Natural killer cell (primary cell): ENCODE data around the gene NPAS3. TPM values are rescaled to one million over a fixed set of nuclear protein-coding genes. Genes with fewer than 3 reads are reported as not detected.

Source experiments
- ATAC-seq, 3 donors: fragments of 150-1000 bp in 2 of 3; fragments of 200-7000 bp in 1 of 3; cut with Tn5 transposase; 1 replicate in 1 of 3; 2 replicates in 2 of 3; pipeline ENCODE4 v1.10.0; 2021; ENCODE audit warnings: mild to moderate bottlenecking in 2 of 3, moderate library complexity in 2 of 3
- DNase-seq, 2 donors: peaks; one replicate each; pipeline versions ENCODE4 v3.0.0 to v3.0.0-alpha.2; 2013 to 2021; ENCODE audit warnings: mixed read lengths in 1 of 2
- H3K27ac ChIP-seq: one replicate; pipeline ENCODE4 v1.5.1; 2013; ENCODE audit warnings: mild to moderate bottlenecking, low read length
- H3K27me3 ChIP-seq: one replicate; pipeline ENCODE4 v1.6.1; 2013; ENCODE audit warnings: low read length; ENCODE audit not compliant: control insufficient read depth, insufficient read depth
- H3K36me3 ChIP-seq: one replicate; pipeline ENCODE4 v1.6.1; 2013; ENCODE audit warnings: low read length; ENCODE audit not compliant: control insufficient read depth, insufficient read depth
- H3K4me1 ChIP-seq: one replicate; pipeline ENCODE4 v1.6.1; 2013; ENCODE audit warnings: low read length; ENCODE audit not compliant: control insufficient read depth, insufficient read depth
- H3K4me3 ChIP-seq: one replicate; pipeline ENCODE4 v1.5.1; 2013; ENCODE audit warnings: low read length
- H3K9me3 ChIP-seq: one replicate; pipeline ENCODE4 v1.6.1; 2013; ENCODE audit warnings: low read length; ENCODE audit not compliant: control insufficient read depth, insufficient read depth
- H3K27ac Mint-ChIP-seq, 2 donors: one replicate each; pipeline ENCODE4 v1.8.0; 2022; ENCODE audit warnings: mild to moderate bottlenecking in 2 of 2, mixed read lengths in 2 of 2, moderate library complexity in 1 of 2
- H3K27me3 Mint-ChIP-seq, 2 donors: one replicate each; pipeline ENCODE4 v1.8.0; 2022; ENCODE audit warnings: low read depth in 2 of 2, mixed read lengths in 2 of 2
- H3K36me3 Mint-ChIP-seq: one replicate; pipeline ENCODE4 v1.8.0; 2022; ENCODE audit warnings: mixed read lengths
- H3K4me1 Mint-ChIP-seq, 2 donors: one replicate each; pipeline ENCODE4 v1.8.0; 2022; ENCODE audit warnings: mixed read lengths in 2 of 2
- H3K4me3 Mint-ChIP-seq: one replicate; pipeline ENCODE4 v1.8.0; 2022; ENCODE audit warnings: mild to moderate bottlenecking, moderate library complexity, mixed read lengths
- H3K9me3 Mint-ChIP-seq, 2 donors: one replicate each; pipeline ENCODE4 v1.8.0; 2022; ENCODE audit warnings: mixed read lengths in 2 of 2
- CTCF ChIP-seq: fragments of 200-600 bp; IDR thresholded peaks from one replicate; pipeline ENCODE4 v1.8.0; 2022; ENCODE audit warnings: antibody characterized with exemption
- WGBS: methylation state at CpG from one replicate; pipeline ENCODE4 v1.1.7; 2013; ENCODE audit warnings: missing lambda C conversion rate; ENCODE audit not compliant: insufficient coverage; 5-methylcytosine and 5-hydroxymethylcytosine counted together
- intact Hi-C: fragments of 100-400 bp; cut with micrococcal nuclease; formaldehyde crosslinking; loops from one replicate; pipeline ENCODE4 v1.14.2; 2022
- total RNA-seq, 4 donors: library from RNA; stranded (reverse); fragments of 120-200 nt in 1 of 4; gene quantifications; one replicate each; pipeline versions ENCODE4 v1.2.3 to v1.2.4, GENCODE V29; 2013 to 2022

NPAS3 gene
- total RNA-seq, 3 donors from 2014 or later (not counting 1 experiment from before 2014, with no cell fraction given): not detected

GRCh38 chr14:33068626-33069025, 129.9 kb downstream of the NPAS3 start:
- H3K27ac Mint-ChIP-seq: no peak overlapping the region
- 94% methylated on average over 6 of the region's 6 CpGs for WGBS
- no peak for ATAC-seq
- H3K27me3 Mint-ChIP-seq: no peaks in the 10 kb centered on the region
- H3K9me3 Mint-ChIP-seq: peaks cover 4 to 11% of the 10 kb centered on the region in 2 donors
- Histone ChIP-seq H3K27me3 (no peaks in the 10 kb centered on the region), H3K36me3 (no peaks in the 10 kb centered on the region), H3K4me1 (no peaks in the 10 kb centered on the region), H3K27ac (no peak overlapping the region), H3K4me3 (no peak overlapping the region), H3K9me3 (no peaks in the 10 kb centered on the region)
- DNase-seq: no peak
- H3K36me3 Mint-ChIP-seq: no peaks in the 10 kb centered on the region
- intact Hi-C loops: no loop called here
- no peaks in the 10 kb centered on the region for H3K4me1 Mint-ChIP-seq
- no peak overlapping the region for H3K4me3 Mint-ChIP-seq
- TF ChIP-seq CTCF: no peak

- no peak overlapping the region for H3K4me3 Mint-ChIP-seq
- no peaks in the 10 kb centered on the region for H3K4me1 Mint-ChIP-seq
- H3K36me3 Mint-ChIP-seq: no peaks in the 10 kb centered on the region
- intact Hi-C loops: no loop called here
- Histone ChIP-seq H3K36me3 (no peaks in the 10 kb centered on the region), H3K4me1 (no peaks in the 10 kb centered on the region), H3K4me3 (no peak overlapping the region), H3K27me3 (no peaks in the 10 kb centered on the region), H3K9me3 (no peaks in the 10 kb centered on the region), H3K27ac (no peak overlapping the region)
- DNase-seq: no peak
- no peaks in the 10 kb centered on the region for H3K27me3 Mint-ChIP-seq
- 96% methylated on average over 5 of the region's 5 CpGs for WGBS
- peaks cover 4 to 12% of the 10 kb centered on the region in 2 donors for H3K9me3 Mint-ChIP-seq
- ATAC-seq: no peak
- TF ChIP-seq CTCF: no peak
- no peak overlapping the region for H3K27ac Mint-ChIP-seq
These were observed 131.8 kb downstream of the NPAS3 start for GRCh38 chr14:33070475-33070874.

GRCh38 chr14:33073023-33073422, 134.3 kb downstream of the NPAS3 start:
- H3K36me3 Mint-ChIP-seq: no peaks in the 10 kb centered on the region
- H3K4me3 Mint-ChIP-seq: no peak overlapping the region
- no peak for ATAC-seq
- no peaks in the 10 kb centered on the region for H3K27me3 Mint-ChIP-seq
- H3K27me3 ChIP-seq: no peaks in the 10 kb centered on the region
- H3K9me3 ChIP-seq: no peaks in the 10 kb centered on the region
- peaks cover 8 to 9% of the 10 kb centered on the region in 2 donors for H3K9me3 Mint-ChIP-seq
- DNase-seq: no peak
- intact Hi-C loops: no loop called here
- WGBS: 33% methylated on average over 1 of the region's 1 CpG
- H3K27ac Mint-ChIP-seq: no peak overlapping the region
- no peaks in the 10 kb centered on the region for H3K4me1 ChIP-seq
- no peak overlapping the region for H3K4me3 ChIP-seq
- no peaks in the 10 kb centered on the region for H3K36me3 ChIP-seq
- no peak for TF ChIP-seq CTCF
- H3K4me1 Mint-ChIP-seq: no peaks in the 10 kb centered on the region
- H3K27ac ChIP-seq: no peak overlapping the region

- H3K27ac Mint-ChIP-seq: no peak overlapping the region
These were observed 142.6 kb downstream of the NPAS3 start for GRCh38 chr14:33081259-33081658.

More at GRCh38 chr14:33081259-33081658, 142.6 kb downstream of the NPAS3 start:
- no peak overlapping the region for H3K4me3 Mint-ChIP-seq
- WGBS: 20% methylated on average over 1 of the region's 1 CpG
- H3K27me3 Mint-ChIP-seq: no peaks in the 10 kb centered on the region
- Histone ChIP-seq H3K27me3 (no peaks in the 10 kb centered on the region), H3K36me3 (no peaks in the 10 kb centered on the region), H3K9me3 (no peaks in the 10 kb centered on the region), H3K27ac (no peak overlapping the region), H3K4me1 (no peaks in the 10 kb centered on the region), H3K4me3 (no peak overlapping the region)
- no peaks in the 10 kb centered on the region for H3K36me3 Mint-ChIP-seq
- TF ChIP-seq CTCF: no peak
- no peak for DNase-seq
- no peaks in the 10 kb centered on the region for H3K4me1 Mint-ChIP-seq
- H3K9me3 Mint-ChIP-seq: peaks cover 4 to 8% of the 10 kb centered on the region in 2 donors
- intact Hi-C loops: no loop called here
- no peak for ATAC-seq
